ENCODE measurements around the gene ABHD17C.

The ABHD17C gene

GRCh38 chr15:80701676-80702311 is 6.7 kb downstream of the ABHD17C start:
- no peaks in the 10 kb centered on the region for H3K27me3 ChIP-seq (replicated peaks; ENCODE audit: control insufficient read depth, insufficient read depth, low read length, poor library complexity, severe bottlenecking)
- no peaks in the 10 kb centered on the region for H3K4me1 ChIP-seq (ENCODE audit: control insufficient read depth, insufficient read depth, low read length, poor library complexity, severe bottlenecking)
- no peak overlapping the region for H3K4me3 ChIP-seq (ENCODE audit: insufficient read depth, low read depth, low read length, poor library complexity, severe bottlenecking)
- no peak overlapping the region for H3K27ac ChIP-seq (ENCODE audit: insufficient read depth, low read length, poor library complexity, severe bottlenecking)
- no peaks in the 10 kb centered on the region for H3K36me3 ChIP-seq (ENCODE audit: control insufficient read depth, insufficient read depth, low read length)
- H3K9me3 ChIP-seq (ENCODE audit: control insufficient read depth, low read length): no peaks in the 10 kb centered on the region
- DNase-seq: no peak

GRCh38 chr15:80703081-80703480 is 8.0 kb downstream of the ABHD17C start:
- no peaks in the 10 kb centered on the region for H3K4me1 ChIP-seq (ENCODE audit: control insufficient read depth, insufficient read depth, low read length, poor library complexity, severe bottlenecking)
- H3K9me3 ChIP-seq (ENCODE audit: control insufficient read depth, low read length): no peaks in the 10 kb centered on the region
- DNase-seq: no peak
- no peaks in the 10 kb centered on the region for H3K36me3 ChIP-seq (ENCODE audit: control insufficient read depth, insufficient read depth, low read length)
- H3K27ac ChIP-seq (ENCODE audit: insufficient read depth, low read length, poor library complexity, severe bottlenecking): no peak overlapping the region
- no peaks in the 10 kb centered on the region for H3K27me3 ChIP-seq (replicated peaks; ENCODE audit: control insufficient read depth, insufficient read depth, low read length, poor library complexity, severe bottlenecking)
- H3K4me3 ChIP-seq (ENCODE audit: insufficient read depth, low read depth, low read length, poor library complexity, severe bottlenecking): no peak overlapping the region

- Histone ChIP-seq H3K36me3 (ENCODE audit: control insufficient read depth, insufficient read depth, low read length) (no peaks in the 10 kb centered on the region), H3K9me3 (ENCODE audit: control insufficient read depth, low read length) (no peaks in the 10 kb centered on the region), H3K4me3 (ENCODE audit: insufficient read depth, low read depth, low read length, poor library complexity, severe bottlenecking) (no peak overlapping the region), H3K27ac (ENCODE audit: insufficient read depth, low read length, poor library complexity, severe bottlenecking) (no peak overlapping the region), H3K27me3 (replicated peaks; ENCODE audit: control insufficient read depth, insufficient read depth, low read length, poor library complexity, severe bottlenecking) (no peaks in the 10 kb centered on the region), H3K4me1 (ENCODE audit: control insufficient read depth, insufficient read depth, low read length, poor library complexity, severe bottlenecking) (no peaks in the 10 kb centered on the region)
- DNase-seq: no peak
Observed at GRCh38 chr15:80703965-80704364, 8.9 kb downstream of the ABHD17C start.

- H3K4me3 ChIP-seq (ENCODE audit: insufficient read depth, low read depth, low read length, poor library complexity, severe bottlenecking): no peak overlapping the region
- H3K4me1 ChIP-seq (ENCODE audit: control insufficient read depth, insufficient read depth, low read length, poor library complexity, severe bottlenecking): no peaks in the 10 kb centered on the region
- no peaks in the 10 kb centered on the region for H3K9me3 ChIP-seq (ENCODE audit: control insufficient read depth, low read length)
- no peak overlapping the region for H3K27ac ChIP-seq (ENCODE audit: insufficient read depth, low read length, poor library complexity, severe bottlenecking)
- DNase-seq: no peak
- no peaks in the 10 kb centered on the region for H3K36me3 ChIP-seq (ENCODE audit: control insufficient read depth, insufficient read depth, low read length)
- no peaks in the 10 kb centered on the region for H3K27me3 ChIP-seq (replicated peaks; ENCODE audit: control insufficient read depth, insufficient read depth, low read length, poor library complexity, severe bottlenecking)
Observed at GRCh38 chr15:80706161-80706560, 11.1 kb downstream of the ABHD17C start.

- H3K9me3 ChIP-seq (ENCODE audit: control insufficient read depth, low read length): no peaks in the 10 kb centered on the region
- H3K4me3 ChIP-seq (ENCODE audit: insufficient read depth, low read depth, low read length, poor library complexity, severe bottlenecking): no peak overlapping the region
- no peak for DNase-seq
- H3K27me3 ChIP-seq (replicated peaks; ENCODE audit: control insufficient read depth, insufficient read depth, low read length, poor library complexity, severe bottlenecking): no peaks in the 10 kb centered on the region
- no peak overlapping the region for H3K27ac ChIP-seq (ENCODE audit: insufficient read depth, low read length, poor library complexity, severe bottlenecking)
- H3K36me3 ChIP-seq (ENCODE audit: control insufficient read depth, insufficient read depth, low read length): no peaks in the 10 kb centered on the region
- no peaks in the 10 kb centered on the region for H3K4me1 ChIP-seq (ENCODE audit: control insufficient read depth, insufficient read depth, low read length, poor library complexity, severe bottlenecking)
Observed at GRCh38 chr15:80709542-80709941, 14.4 kb downstream of the ABHD17C start.

GRCh38 chr15:80710635-80711554 is 15.8 kb downstream of the ABHD17C start:
- no peaks in the 10 kb centered on the region for H3K36me3 ChIP-seq (ENCODE audit: control insufficient read depth, insufficient read depth, low read length)
- no peaks in the 10 kb centered on the region for H3K9me3 ChIP-seq (ENCODE audit: control insufficient read depth, low read length)
- H3K4me3 ChIP-seq (ENCODE audit: insufficient read depth, low read depth, low read length, poor library complexity, severe bottlenecking): no peak overlapping the region
- H3K4me1 ChIP-seq (ENCODE audit: control insufficient read depth, insufficient read depth, low read length, poor library complexity, severe bottlenecking): no peaks in the 10 kb centered on the region
- DNase-seq: no peak
- H3K27me3 ChIP-seq (replicated peaks; ENCODE audit: control insufficient read depth, insufficient read depth, low read length, poor library complexity, severe bottlenecking): no peaks in the 10 kb centered on the region
- no peak overlapping the region for H3K27ac ChIP-seq (ENCODE audit: insufficient read depth, low read length, poor library complexity, severe bottlenecking)

- Histone ChIP-seq H3K27me3 (replicated peaks; ENCODE audit: control insufficient read depth, insufficient read depth, low read length, poor library complexity, severe bottlenecking) (no peaks in the 10 kb centered on the region), H3K9me3 (ENCODE audit: control insufficient read depth, low read length) (no peaks in the 10 kb centered on the region), H3K36me3 (ENCODE audit: control insufficient read depth, insufficient read depth, low read length) (no peaks in the 10 kb centered on the region), H3K4me3 (ENCODE audit: insufficient read depth, low read depth, low read length, poor library complexity, severe bottlenecking) (no peak overlapping the region), H3K4me1 (ENCODE audit: control insufficient read depth, insufficient read depth, low read length, poor library complexity, severe bottlenecking) (no peaks in the 10 kb centered on the region), H3K27ac (ENCODE audit: insufficient read depth, low read length, poor library complexity, severe bottlenecking) (no peak overlapping the region)
- DNase-seq: no peak
Observed at GRCh38 chr15:80711886-80712285, 16.8 kb downstream of the ABHD17C start.

GRCh38 chr15:80712956-80713355 is 17.8 kb downstream of the ABHD17C start:
- Histone ChIP-seq H3K27me3 (replicated peaks; ENCODE audit: control insufficient read depth, insufficient read depth, low read length, poor library complexity, severe bottlenecking) (no peaks in the 10 kb centered on the region), H3K36me3 (ENCODE audit: control insufficient read depth, insufficient read depth, low read length) (no peaks in the 10 kb centered on the region), H3K27ac (ENCODE audit: insufficient read depth, low read length, poor library complexity, severe bottlenecking) (no peak overlapping the region), H3K4me1 (ENCODE audit: control insufficient read depth, insufficient read depth, low read length, poor library complexity, severe bottlenecking) (no peaks in the 10 kb centered on the region), H3K9me3 (ENCODE audit: control insufficient read depth, low read length) (no peaks in the 10 kb centered on the region), H3K4me3 (ENCODE audit: insufficient read depth, low read depth, low read length, poor library complexity, severe bottlenecking) (no peak overlapping the region)
- no peak for DNase-seq

- no peak overlapping the region for H3K4me3 ChIP-seq (ENCODE audit: insufficient read depth, low read depth, low read length, poor library complexity, severe bottlenecking)
- H3K9me3 ChIP-seq (ENCODE audit: control insufficient read depth, low read length): no peaks in the 10 kb centered on the region
- DNase-seq: no peak
- H3K27me3 ChIP-seq (replicated peaks; ENCODE audit: control insufficient read depth, insufficient read depth, low read length, poor library complexity, severe bottlenecking): no peaks in the 10 kb centered on the region
- H3K36me3 ChIP-seq (ENCODE audit: control insufficient read depth, insufficient read depth, low read length): no peaks in the 10 kb centered on the region
- no peak overlapping the region for H3K27ac ChIP-seq (ENCODE audit: insufficient read depth, low read length, poor library complexity, severe bottlenecking)
- no peaks in the 10 kb centered on the region for H3K4me1 ChIP-seq (ENCODE audit: control insufficient read depth, insufficient read depth, low read length, poor library complexity, severe bottlenecking)
Observed at GRCh38 chr15:80721476-80721875, 26.4 kb downstream of the ABHD17C start.

- no peak overlapping the region for H3K27ac ChIP-seq (ENCODE audit: insufficient read depth, low read length, poor library complexity, severe bottlenecking)
Observed at GRCh38 chr15:80722811-80723210, 27.7 kb downstream of the ABHD17C start.

More at GRCh38 chr15:80722811-80723210, 27.7 kb downstream of the ABHD17C start:
- DNase-seq: no peak
- H3K27me3 ChIP-seq (replicated peaks; ENCODE audit: control insufficient read depth, insufficient read depth, low read length, poor library complexity, severe bottlenecking): no peaks in the 10 kb centered on the region
- no peak overlapping the region for H3K4me3 ChIP-seq (ENCODE audit: insufficient read depth, low read depth, low read length, poor library complexity, severe bottlenecking)
- H3K36me3 ChIP-seq (ENCODE audit: control insufficient read depth, insufficient read depth, low read length): no peaks in the 10 kb centered on the region
- H3K9me3 ChIP-seq (ENCODE audit: control insufficient read depth, low read length): no peaks in the 10 kb centered on the region
- H3K4me1 ChIP-seq (ENCODE audit: control insufficient read depth, insufficient read depth, low read length, poor library complexity, severe bottlenecking): no peaks in the 10 kb centered on the region
